Glutamatergic neuron (in vitro differentiated cells): ENCODE results near the gene SOAT1. TPM values are rescaled to one million over a fixed set of nuclear protein-coding genes. Genes with fewer than 3 reads are reported as not detected.

Experiments used
- DNase-seq: peaks from one replicate; pipeline ENCODE4 v3.0.0; 2022
- H3K27ac Mint-ChIP-seq: one replicate; pipeline ENCODE4 v1.8.0; 2020; ENCODE audit warnings: mild to moderate bottlenecking, mixed read lengths, inconsistent platforms; ENCODE audit not compliant: unreplicated experiment
- H3K27me3 Mint-ChIP-seq: one replicate; pipeline ENCODE4 v1.8.0; 2020; ENCODE audit warnings: mild to moderate bottlenecking, moderate library complexity, mixed read lengths, inconsistent platforms; ENCODE audit not compliant: unreplicated experiment
- H3K36me3 Mint-ChIP-seq: one replicate; pipeline ENCODE4 v1.8.0; 2020; ENCODE audit warnings: mild to moderate bottlenecking, mixed read lengths, inconsistent platforms; ENCODE audit not compliant: unreplicated experiment
- H3K4me1 Mint-ChIP-seq: one replicate; pipeline ENCODE4 v1.8.0; 2020; ENCODE audit warnings: mild to moderate bottlenecking, low read depth, mixed read lengths, inconsistent platforms; ENCODE audit not compliant: unreplicated experiment
- H3K4me3 Mint-ChIP-seq: one replicate; pipeline ENCODE4 v1.8.0; 2020; ENCODE audit warnings: mild to moderate bottlenecking, mixed read lengths, inconsistent platforms; ENCODE audit not compliant: unreplicated experiment
- H3K9me3 Mint-ChIP-seq: one replicate; pipeline ENCODE4 v1.8.0; 2020; ENCODE audit warnings: mild to moderate bottlenecking, moderate library complexity, mixed read lengths, inconsistent platforms; ENCODE audit not compliant: unreplicated experiment
- CTCF ChIP-seq: fragments of 200-600 bp; sonication (generic); IDR thresholded peaks from one replicate; pipeline ENCODE4 v1.5.0; 2021; ENCODE audit not compliant: partially characterized antibody, unreplicated experiment
- total RNA-seq: library from RNA; stranded (reverse); fragmentation: NEBNext Ultra II Directional; extraction: Animal tissue kit (Norgen Biotek cat#: 25700); gene quantifications from one replicate; pipeline ENCODE4 v1.2.1, GENCODE V29; 2021; ENCODE audit not compliant: unreplicated experiment

The SOAT1 gene
- total RNA-seq, 1 donor from 2014 or later = 5.9 TPM

- no peak for TF ChIP-seq CTCF
- H3K36me3 Mint-ChIP-seq = peaks cover 4% of the 10 kb centered on the region
- H3K27ac Mint-ChIP-seq = no peak overlapping the region
- no peak overlapping the region for H3K4me3 Mint-ChIP-seq
- H3K27me3 Mint-ChIP-seq = peaks cover 2% of the 10 kb centered on the region
- peaks cover 4% of the 10 kb centered on the region for H3K9me3 Mint-ChIP-seq
- no peak for DNase-seq
- no peaks in the 10 kb centered on the region for H3K4me1 Mint-ChIP-seq
Observed at GRCh38 chr1:179278920-179279319, 14.7 kb upstream of the SOAT1 start.

- no peak overlapping the region for H3K27ac Mint-ChIP-seq
- H3K9me3 Mint-ChIP-seq = peaks cover 4% of the 10 kb centered on the region
- DNase-seq = no peak
- H3K27me3 Mint-ChIP-seq = peaks cover 2% of the 10 kb centered on the region
- H3K4me3 Mint-ChIP-seq = no peak overlapping the region
- H3K36me3 Mint-ChIP-seq = peaks cover 4% of the 10 kb centered on the region
- no peak for TF ChIP-seq CTCF
- no peaks in the 10 kb centered on the region for H3K4me1 Mint-ChIP-seq
Observed at GRCh38 chr1:179283992-179284391, 9.6 kb upstream of the SOAT1 start.

- Mint-ChIP-seq H3K27me3 (peaks cover 7% of the 10 kb centered on the region), H3K27ac (no peak overlapping the region), H3K9me3 (peaks cover 1% of the 10 kb centered on the region), H3K4me1 (no peaks in the 10 kb centered on the region), H3K36me3 (no peaks in the 10 kb centered on the region), H3K4me3 (no peak overlapping the region)
- TF ChIP-seq CTCF = no peak
- DNase-seq = no peak
Observed at GRCh38 chr1:179287946-179288345, 5.7 kb upstream of the SOAT1 start.

GRCh38 chr1:179288977-179289376 lies 4.6 kb upstream of the SOAT1 start:
- H3K27ac Mint-ChIP-seq = no peak overlapping the region
- no peak for TF ChIP-seq CTCF
- no peak for DNase-seq
- no peaks in the 10 kb centered on the region for H3K36me3 Mint-ChIP-seq
- no peaks in the 10 kb centered on the region for H3K4me1 Mint-ChIP-seq
- peaks cover 1% of the 10 kb centered on the region for H3K9me3 Mint-ChIP-seq
- no peak overlapping the region for H3K4me3 Mint-ChIP-seq
- H3K27me3 Mint-ChIP-seq = peaks cover 7% of the 10 kb centered on the region

GRCh38 chr1:179295164-179295755 lies 1.7 kb downstream of the SOAT1 start:
- H3K9me3 Mint-ChIP-seq = no peaks in the 10 kb centered on the region
- no peak for DNase-seq
- H3K27ac Mint-ChIP-seq = no peak overlapping the region
- H3K4me3 Mint-ChIP-seq = peak overlapping the region; percentile 87
- H3K27me3 Mint-ChIP-seq = peaks cover 12% of the 10 kb centered on the region
- no peaks in the 10 kb centered on the region for H3K36me3 Mint-ChIP-seq
- peaks cover 2% of the 10 kb centered on the region for H3K4me1 Mint-ChIP-seq
- no peak for TF ChIP-seq CTCF
